ENCODE results near the gene C10orf90.

Gene C10orf90

DNA sequence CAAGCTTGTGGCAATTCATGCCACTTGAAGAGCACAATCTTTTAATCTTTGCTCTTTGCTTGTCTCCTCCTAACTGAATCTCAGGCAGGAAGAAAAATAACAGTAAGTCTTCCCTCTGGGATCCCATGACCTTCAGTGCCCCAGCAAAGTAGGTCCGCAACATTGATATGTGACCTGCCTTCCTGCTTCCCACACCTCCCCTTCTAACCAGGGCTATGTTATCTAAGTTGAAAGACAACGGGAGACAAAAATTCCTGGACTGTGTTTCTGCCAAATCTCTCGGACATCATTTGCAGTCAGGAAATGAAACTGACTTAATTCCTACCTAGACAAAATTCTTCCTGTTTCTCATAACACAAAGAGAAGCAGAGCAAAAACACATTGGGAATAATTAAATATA, 53.8 kb downstream of the C10orf90 start:
- no peaks in the 10 kb centered on the region for H3K36me3 ChIP-seq (ENCODE audit: low read depth)
- ATAC-seq (ENCODE audit: low read depth): no peak
- DNase-seq (ENCODE audit: low spot score): no peak
- no peak overlapping the region for H3K27ac ChIP-seq (ENCODE audit: poor library complexity, severe bottlenecking)
- TF ChIP-seq, protein P1, sequence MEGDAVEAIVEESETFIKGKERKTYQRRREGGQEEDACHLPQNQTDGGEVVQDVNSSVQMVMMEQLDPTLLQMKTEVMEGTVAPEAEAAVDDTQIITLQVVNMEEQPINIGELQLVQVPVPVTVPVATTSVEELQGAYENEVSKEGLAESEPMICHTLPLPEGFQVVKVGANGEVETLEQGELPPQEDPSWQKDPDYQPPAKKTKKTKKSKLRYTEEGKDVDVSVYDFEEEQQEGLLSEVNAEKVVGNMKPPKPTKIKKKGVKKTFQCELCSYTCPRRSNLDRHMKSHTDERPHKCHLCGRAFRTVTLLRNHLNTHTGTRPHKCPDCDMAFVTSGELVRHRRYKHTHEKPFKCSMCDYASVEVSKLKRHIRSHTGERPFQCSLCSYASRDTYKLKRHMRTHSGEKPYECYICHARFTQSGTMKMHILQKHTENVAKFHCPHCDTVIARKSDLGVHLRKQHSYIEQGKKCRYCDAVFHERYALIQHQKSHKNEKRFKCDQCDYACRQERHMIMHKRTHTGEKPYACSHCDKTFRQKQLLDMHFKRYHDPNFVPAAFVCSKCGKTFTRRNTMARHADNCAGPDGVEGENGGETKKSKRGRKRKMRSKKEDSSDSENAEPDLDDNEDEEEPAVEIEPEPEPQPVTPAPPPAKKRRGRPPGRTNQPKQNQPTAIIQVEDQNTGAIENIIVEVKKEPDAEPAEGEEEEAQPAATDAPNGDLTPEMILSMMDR (IDR thresholded peaks at IDR 0.05; ENCODE audit: poor library complexity, severe bottlenecking): no peak
- no peaks in the 10 kb centered on the region for H3K9me3 ChIP-seq (ENCODE audit: severe bottlenecking)
- H3K4me1 ChIP-seq (ENCODE audit: insufficient read depth, poor library complexity, severe bottlenecking): no peaks in the 10 kb centered on the region
- H3K27me3 ChIP-seq (ENCODE audit: insufficient read depth, poor library complexity, severe bottlenecking): no peaks in the 10 kb centered on the region
- no peak overlapping the region for H3K4me3 ChIP-seq (ENCODE audit: severe bottlenecking)

DNA sequence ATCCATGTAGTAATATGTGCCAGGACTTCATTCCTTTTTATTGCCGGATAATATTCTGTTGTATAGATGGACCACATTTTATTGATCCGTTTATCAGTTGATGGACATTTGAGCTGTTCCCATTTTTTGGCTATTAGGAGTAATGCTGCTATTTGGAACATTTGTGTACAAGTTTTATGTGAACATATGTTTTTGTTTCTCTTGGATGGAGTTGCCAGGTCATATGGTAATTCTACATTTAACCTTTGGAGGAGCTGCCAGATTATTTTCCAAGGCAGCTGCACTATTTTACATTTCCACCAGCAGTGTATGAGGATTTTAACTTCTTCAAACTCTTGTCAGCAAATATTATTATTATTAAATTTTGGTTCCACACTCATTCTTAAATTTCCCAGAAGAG, 59.2 kb downstream of the C10orf90 start:
- no peak for DNase-seq (ENCODE audit: low spot score)
- H3K27me3 ChIP-seq (ENCODE audit: insufficient read depth, poor library complexity, severe bottlenecking): no peaks in the 10 kb centered on the region
- H3K9me3 ChIP-seq (ENCODE audit: severe bottlenecking): no peaks in the 10 kb centered on the region
- H3K4me1 ChIP-seq (ENCODE audit: insufficient read depth, poor library complexity, severe bottlenecking): no peaks in the 10 kb centered on the region
- H3K4me3 ChIP-seq (ENCODE audit: severe bottlenecking): no peak overlapping the region
- TF ChIP-seq, protein P1 (IDR thresholded peaks at IDR 0.05; ENCODE audit: poor library complexity, severe bottlenecking): no peak
- H3K36me3 ChIP-seq (ENCODE audit: low read depth): no peaks in the 10 kb centered on the region
- no peak overlapping the region for H3K27ac ChIP-seq (ENCODE audit: poor library complexity, severe bottlenecking)
- ATAC-seq (ENCODE audit: low read depth): no peak

DNA sequence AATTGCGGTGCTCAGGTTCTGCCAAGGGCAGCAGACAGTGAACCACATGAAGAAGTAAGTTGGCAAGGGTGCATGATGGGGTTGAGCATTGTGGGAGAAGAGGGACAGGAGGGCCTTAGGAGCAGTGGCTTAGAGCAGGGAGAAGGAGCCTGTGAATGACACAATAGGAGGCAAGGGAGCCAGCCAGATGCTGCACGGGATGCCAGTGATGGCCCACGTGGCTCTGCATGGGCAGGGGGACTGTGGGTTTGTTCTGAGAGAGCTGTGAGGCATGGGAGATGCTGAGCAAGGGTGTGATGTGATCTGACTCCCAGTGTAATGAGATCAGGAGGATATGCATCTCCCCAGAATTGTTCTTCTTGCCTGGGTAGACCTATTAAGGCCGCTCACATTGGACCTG, 60.9 kb downstream of the C10orf90 start:
- Histone ChIP-seq H3K4me1 (ENCODE audit: insufficient read depth, poor library complexity, severe bottlenecking) (no peaks in the 10 kb centered on the region), H3K36me3 (ENCODE audit: low read depth) (no peaks in the 10 kb centered on the region), H3K9me3 (ENCODE audit: severe bottlenecking) (no peaks in the 10 kb centered on the region), H3K4me3 (ENCODE audit: severe bottlenecking) (no peak overlapping the region), H3K27ac (ENCODE audit: poor library complexity, severe bottlenecking) (no peak overlapping the region), H3K27me3 (ENCODE audit: insufficient read depth, poor library complexity, severe bottlenecking) (no peaks in the 10 kb centered on the region)
- TF ChIP-seq, protein P1 (IDR thresholded peaks at IDR 0.05; ENCODE audit: poor library complexity, severe bottlenecking): no peak
- ATAC-seq (ENCODE audit: low read depth) (no peak), DNase-seq (ENCODE audit: low spot score) (no peak)

DNA sequence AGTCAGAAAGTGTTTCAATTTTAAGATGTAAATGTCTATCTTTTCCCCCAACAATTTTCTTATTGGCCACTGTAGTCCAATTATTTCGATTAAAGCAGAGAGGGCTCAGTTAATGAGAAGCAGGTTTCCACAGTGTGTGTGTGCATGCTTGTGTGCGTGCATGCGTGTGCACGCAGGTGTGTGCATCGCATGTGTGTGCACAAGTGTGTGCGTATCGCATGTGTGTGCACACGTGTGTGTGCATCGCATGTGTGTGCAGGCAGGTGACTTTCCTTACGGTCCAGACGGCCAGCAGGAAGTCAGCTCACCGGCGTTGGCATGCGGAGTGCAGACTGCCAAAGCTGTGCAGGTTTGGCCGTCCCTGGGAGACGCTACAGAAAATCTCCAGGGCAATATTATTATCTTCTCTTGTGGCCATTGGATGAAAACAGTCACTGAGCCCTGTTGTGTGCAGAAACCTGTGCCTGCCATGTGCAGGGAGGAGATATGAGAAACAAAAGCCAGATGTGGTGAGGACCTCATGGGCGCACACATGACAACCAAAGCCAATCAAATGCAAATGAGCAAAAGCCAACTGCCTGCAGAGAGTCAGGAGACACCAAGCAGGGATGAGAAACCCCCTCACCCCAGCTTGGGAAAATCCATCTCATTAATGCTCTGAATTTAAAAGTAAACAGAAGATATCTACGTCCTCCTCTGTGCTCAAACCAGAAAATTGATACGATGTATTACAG, 70.4 kb downstream of the C10orf90 start:
- DNase-seq (ENCODE audit: low spot score) (no peak), ATAC-seq (ENCODE audit: low read depth) (no peak)
- TF ChIP-seq, protein P1 (IDR thresholded peaks at IDR 0.05; ENCODE audit: poor library complexity, severe bottlenecking): no peak
- Histone ChIP-seq H3K27ac (ENCODE audit: poor library complexity, severe bottlenecking) (no peak overlapping the region), H3K4me3 (ENCODE audit: severe bottlenecking) (no peak overlapping the region), H3K36me3 (ENCODE audit: low read depth) (no peaks in the 10 kb centered on the region), H3K27me3 (ENCODE audit: insufficient read depth, poor library complexity, severe bottlenecking) (no peaks in the 10 kb centered on the region), H3K4me1 (ENCODE audit: insufficient read depth, poor library complexity, severe bottlenecking) (no peaks in the 10 kb centered on the region), H3K9me3 (ENCODE audit: severe bottlenecking) (no peaks in the 10 kb centered on the region)

DNA sequence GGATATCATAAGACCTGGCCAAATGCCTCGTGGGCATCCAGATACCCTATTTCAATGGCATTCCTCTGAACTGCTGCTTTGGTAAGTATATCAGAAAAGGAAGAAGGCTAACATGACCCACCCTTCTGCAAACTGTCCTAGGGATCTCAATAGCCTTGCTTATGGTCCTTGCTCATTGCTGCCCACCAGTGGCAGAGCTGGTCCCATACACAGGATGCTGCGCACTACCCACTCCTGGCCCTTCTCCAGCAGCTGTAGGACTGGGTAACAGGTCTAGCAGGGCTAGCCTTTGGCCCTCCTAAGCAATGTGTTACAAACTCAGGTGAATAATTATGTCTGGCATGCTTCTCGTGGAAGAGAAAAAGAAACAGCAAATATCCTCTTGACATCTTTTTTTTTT, 72.5 kb downstream of the C10orf90 start:
- H3K9me3 ChIP-seq (ENCODE audit: severe bottlenecking): no peaks in the 10 kb centered on the region
- no peak overlapping the region for H3K27ac ChIP-seq (ENCODE audit: poor library complexity, severe bottlenecking)
- ATAC-seq (ENCODE audit: low read depth) (peak; percentile 77), DNase-seq (ENCODE audit: low spot score) (no peak)
- TF ChIP-seq, protein P1 (IDR thresholded peaks at IDR 0.05; ENCODE audit: poor library complexity, severe bottlenecking): peak; percentile 62
- no peaks in the 10 kb centered on the region for H3K36me3 ChIP-seq (ENCODE audit: low read depth)
- H3K4me1 ChIP-seq (ENCODE audit: insufficient read depth, poor library complexity, severe bottlenecking): no peaks in the 10 kb centered on the region
- no peaks in the 10 kb centered on the region for H3K27me3 ChIP-seq (ENCODE audit: insufficient read depth, poor library complexity, severe bottlenecking)
- H3K4me3 ChIP-seq (ENCODE audit: severe bottlenecking): no peak overlapping the region

Measured in RWPE2 (cell line).